Hepatocyte (in vitro differentiated cells): ENCODE results near the gene ERC2. TPM values are rescaled to one million over a fixed set of nuclear protein-coding genes. Genes with fewer than 3 reads are reported as not detected.

Experiments
- DNase-seq: peaks from one replicate; pipeline ENCODE4 v3.0.0-alpha.2; 2016; ENCODE audit warnings: low spot score
- H2AFZ ChIP-seq: fragments of 200-600 bp; sonication (generic); 2 replicates; pipeline ENCODE4 v1.6.0; 2016; ENCODE audit warnings: antibody characterized with exemption, mild to moderate bottlenecking
- H3K27ac ChIP-seq: fragments of 200-600 bp; sonication (generic); 2 replicates; pipeline ENCODE4 v1.5.1; 2016; ENCODE audit warnings: mild to moderate bottlenecking
- H3K27me3 ChIP-seq: fragments of 200-600 bp; sonication (generic); 2 replicates; pipeline ENCODE4 v1.6.1; 2016
- H3K36me3 ChIP-seq: fragments of 200-600 bp; sonication (generic); replicated peaks from 2 replicates; pipeline ENCODE4 v1.5.1; 2016; ENCODE audit warnings: low read depth; ENCODE audit not compliant: insufficient read depth
- H3K4me1 ChIP-seq: fragments of 200-600 bp; sonication (generic); 2 replicates; pipeline ENCODE4 v1.5.1; 2016; ENCODE audit warnings: mild to moderate bottlenecking, moderate library complexity; ENCODE audit not compliant: insufficient read depth
- H3K4me2 ChIP-seq: fragments of 200-600 bp; sonication (generic); 2 replicates; pipeline ENCODE4 v1.6.0; 2016
- H3K4me3 ChIP-seq: fragments of 200-600 bp; sonication (generic); 2 replicates; pipeline ENCODE4 v1.5.1; 2016; ENCODE audit warnings: mild to moderate bottlenecking
- H3K79me2 ChIP-seq: fragments of 200-600 bp; sonication (generic); 2 replicates; pipeline ENCODE4 v1.6.0; 2017; ENCODE audit warnings: mild to moderate bottlenecking
- H3K9me2 ChIP-seq: fragments of 200-600 bp; sonication (generic); replicated peaks from 2 replicates; pipeline ENCODE4 v1.6.0; 2017; ENCODE audit warnings: mild to moderate bottlenecking; ENCODE audit not compliant: insufficient read depth
- H3K9me3 ChIP-seq: fragments of 200-600 bp; sonication (generic); 2 replicates; pipeline ENCODE4 v1.5.1; 2016; ENCODE audit warnings: low read depth, mild to moderate bottlenecking
- H4K20me1 ChIP-seq: fragments of 200-600 bp; sonication (generic); 2 replicates; pipeline ENCODE4 v1.6.0; 2016; ENCODE audit warnings: mild to moderate bottlenecking; ENCODE audit not compliant: insufficient read depth, poor library complexity, severe bottlenecking
- EZH2 ChIP-seq: fragments of 200-600 bp; sonication (generic); IDR thresholded peaks from 2 replicates; pipeline ENCODE4 v1.6.1; 2016; ENCODE audit warnings: antibody characterized with exemption, mild to moderate bottlenecking, borderline replicate concordance
- EZH2phosphoT487 ChIP-seq: fragments of 200-600 bp; sonication (generic); IDR thresholded peaks from one replicate; pipeline ENCODE4 v1.6.1; 2018; ENCODE audit warnings: antibody characterized with exemption, mild to moderate bottlenecking, low read depth, moderate library complexity; ENCODE audit not compliant: unreplicated experiment, severe bottlenecking
- WGBS: methylation state at CpG from one replicate; pipeline ENCODE4 v1.1.6; 2016; ENCODE audit warnings: low lambda C conversion rate; ENCODE audit errors: missing lambda C conversion rate; 5-methylcytosine and 5-hydroxymethylcytosine counted together
- polyA plus RNA-seq: library from polyadenylated mRNA; unstranded; fragments of >200 nt; fragmentation: Nextera tagmentation; extraction: Ambion mirVana; gene quantifications from 2 replicates; pipeline ENCODE4 v1.2.1, GENCODE V29; 2016
- total RNA-seq: library from RNA; depleted of rRNA; stranded (reverse); fragments of >200 nt; gene quantifications from 2 replicates; pipeline ENCODE4 v1.2.3, GENCODE V29; 2014
- TF ChIP-seq, protein P1 (sequence below): fragments of 200-600 bp; sonication (generic); IDR thresholded peaks from 2 replicates; pipeline ENCODE4 v1.5.1; 2016; ENCODE audit warnings: antibody characterized with exemption, mild to moderate bottlenecking; ENCODE audit not compliant: poor library complexity

The ERC2 gene
- total and polyA plus RNA-seq, 2 experiments from 2014 or later = 1.2 to 5.3 TPM

DNA sequence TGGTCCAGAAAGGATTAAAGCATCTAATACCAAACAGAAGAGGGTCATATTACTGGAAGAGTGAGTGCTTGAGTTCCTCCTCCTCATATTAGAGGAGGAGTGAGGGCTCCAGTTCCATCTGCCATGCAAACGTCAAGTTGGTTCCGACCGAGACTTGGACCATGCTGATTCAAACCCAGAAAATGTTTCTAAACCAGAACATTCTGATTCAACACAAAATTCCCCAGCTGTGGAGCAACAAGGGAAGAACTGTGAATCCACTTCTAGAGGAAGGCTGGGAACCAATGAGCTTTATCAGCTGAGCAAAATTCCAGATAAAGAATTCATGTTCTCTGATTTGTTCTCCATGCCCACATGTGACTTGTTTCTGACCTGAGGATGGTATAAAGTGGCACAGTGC is 845.5 kb downstream of the ERC2 start:
- H3K36me3 ChIP-seq = no peaks in the 10 kb centered on the region
- H3K9me2 ChIP-seq = no peaks in the 10 kb centered on the region
- no peak overlapping the region for H3K4me2 ChIP-seq
- no peak overlapping the region for H2AFZ ChIP-seq
- no peaks in the 10 kb centered on the region for H3K9me3 ChIP-seq
- DNase-seq = no peak
- WGBS = 67% methylated on average over 3 of the region's 3 CpGs
- no peak overlapping the region for H3K4me3 ChIP-seq
- H3K4me1 ChIP-seq = peaks cover 45% of the 10 kb centered on the region
- no peaks in the 10 kb centered on the region for H3K27me3 ChIP-seq
- TF ChIP-seq EZH2phosphoT487 = no peak
- TF ChIP-seq, protein P1, sequence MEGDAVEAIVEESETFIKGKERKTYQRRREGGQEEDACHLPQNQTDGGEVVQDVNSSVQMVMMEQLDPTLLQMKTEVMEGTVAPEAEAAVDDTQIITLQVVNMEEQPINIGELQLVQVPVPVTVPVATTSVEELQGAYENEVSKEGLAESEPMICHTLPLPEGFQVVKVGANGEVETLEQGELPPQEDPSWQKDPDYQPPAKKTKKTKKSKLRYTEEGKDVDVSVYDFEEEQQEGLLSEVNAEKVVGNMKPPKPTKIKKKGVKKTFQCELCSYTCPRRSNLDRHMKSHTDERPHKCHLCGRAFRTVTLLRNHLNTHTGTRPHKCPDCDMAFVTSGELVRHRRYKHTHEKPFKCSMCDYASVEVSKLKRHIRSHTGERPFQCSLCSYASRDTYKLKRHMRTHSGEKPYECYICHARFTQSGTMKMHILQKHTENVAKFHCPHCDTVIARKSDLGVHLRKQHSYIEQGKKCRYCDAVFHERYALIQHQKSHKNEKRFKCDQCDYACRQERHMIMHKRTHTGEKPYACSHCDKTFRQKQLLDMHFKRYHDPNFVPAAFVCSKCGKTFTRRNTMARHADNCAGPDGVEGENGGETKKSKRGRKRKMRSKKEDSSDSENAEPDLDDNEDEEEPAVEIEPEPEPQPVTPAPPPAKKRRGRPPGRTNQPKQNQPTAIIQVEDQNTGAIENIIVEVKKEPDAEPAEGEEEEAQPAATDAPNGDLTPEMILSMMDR = no peak
- TF ChIP-seq EZH2 = no peak
- no peaks in the 10 kb centered on the region for H3K79me2 ChIP-seq
- H4K20me1 ChIP-seq = no peaks in the 10 kb centered on the region
- peak overlapping the region; percentile 46 for H3K27ac ChIP-seq

DNA sequence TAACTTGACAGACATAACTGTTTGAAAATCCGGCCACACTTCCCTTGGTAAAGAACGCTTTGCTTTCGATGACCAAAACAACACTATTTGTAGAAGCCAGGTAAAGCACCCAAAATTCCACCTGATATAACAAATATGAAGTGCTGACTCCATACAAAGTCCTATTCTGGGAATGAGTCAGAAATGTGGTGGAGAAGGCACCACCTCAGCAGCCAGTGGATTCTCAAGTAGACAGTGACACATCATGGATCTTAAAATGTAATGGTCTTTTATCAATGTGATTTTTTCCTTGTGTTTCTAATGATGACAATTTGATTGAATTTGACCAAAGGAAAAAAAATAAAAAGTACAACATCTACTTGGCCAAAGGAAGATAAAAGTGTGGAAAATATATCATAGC is 846.2 kb downstream of the ERC2 start:
- Histone ChIP-seq H3K9me3 (no peaks in the 10 kb centered on the region), H4K20me1 (no peaks in the 10 kb centered on the region), H3K4me1 (peaks cover 47% of the 10 kb centered on the region), H3K4me3 (no peak overlapping the region), H3K79me2 (no peaks in the 10 kb centered on the region), H2AFZ (no peak overlapping the region), H3K36me3 (no peaks in the 10 kb centered on the region), H3K27ac (peak overlapping the region; percentile 27), H3K4me2 (no peak overlapping the region), H3K9me2 (no peaks in the 10 kb centered on the region), H3K27me3 (no peaks in the 10 kb centered on the region)
- TF ChIP-seq, protein P1 = no peak
- no peak for TF ChIP-seq EZH2phosphoT487
- TF ChIP-seq EZH2 = no peak
- no peak for DNase-seq
- WGBS = 100% methylated on average over 3 of the region's 3 CpGs

DNA sequence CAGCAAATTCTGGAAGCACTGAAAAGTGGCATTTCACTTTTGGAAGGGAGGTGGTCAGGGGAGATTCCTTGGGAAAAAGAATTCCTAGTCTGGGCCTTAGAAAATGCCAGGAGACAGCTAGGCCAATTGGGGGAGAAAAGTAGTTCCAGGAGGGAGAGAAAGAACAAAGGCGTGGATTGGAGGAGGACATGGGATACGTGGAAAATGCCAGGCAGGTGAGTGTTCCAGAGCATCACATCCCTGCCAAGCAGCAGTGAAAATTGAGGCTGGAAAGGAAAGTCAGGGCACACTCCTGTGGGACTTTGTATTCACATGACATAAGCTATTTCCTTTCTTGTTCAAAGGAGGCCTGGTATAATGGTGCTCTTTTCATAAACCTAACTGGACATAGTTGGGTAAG is 846.6 kb downstream of the ERC2 start:
- DNase-seq = no peak
- H3K4me3 ChIP-seq = no peak overlapping the region
- no peaks in the 10 kb centered on the region for H3K9me3 ChIP-seq
- H3K27ac ChIP-seq = peak overlapping the region; percentile 27
- no peaks in the 10 kb centered on the region for H4K20me1 ChIP-seq
- H2AFZ ChIP-seq = no peak overlapping the region
- TF ChIP-seq EZH2 (no peak), EZH2phosphoT487 (no peak)
- TF ChIP-seq, protein P1 = no peak
- H3K4me2 ChIP-seq = no peak overlapping the region
- peaks cover 47% of the 10 kb centered on the region for H3K4me1 ChIP-seq
- H3K79me2 ChIP-seq = no peaks in the 10 kb centered on the region
- H3K27me3 ChIP-seq = no peaks in the 10 kb centered on the region
- H3K9me2 ChIP-seq = no peaks in the 10 kb centered on the region
- H3K36me3 ChIP-seq = no peaks in the 10 kb centered on the region
- WGBS = 93% methylated on average over 2 of the region's 2 CpGs

GRCh38 chr3:55621026-55621422 is 847.2 kb downstream of the ERC2 start:
- H3K36me3 ChIP-seq = no peaks in the 10 kb centered on the region
- H3K4me1 ChIP-seq = peaks cover 44% of the 10 kb centered on the region
- DNase-seq = no peak
- H3K27me3 ChIP-seq = no peaks in the 10 kb centered on the region
- 44% methylated on average over 3 of the region's 3 CpGs for WGBS
- H3K4me2 ChIP-seq = no peak overlapping the region
- no peaks in the 10 kb centered on the region for H3K79me2 ChIP-seq
- no peaks in the 10 kb centered on the region for H3K9me3 ChIP-seq
- H4K20me1 ChIP-seq = no peaks in the 10 kb centered on the region
- no peak overlapping the region for H3K4me3 ChIP-seq
- no peak overlapping the region for H2AFZ ChIP-seq
- no peak for TF ChIP-seq EZH2
- TF ChIP-seq, protein P1 = no peak
- no peak for TF ChIP-seq EZH2phosphoT487
- H3K9me2 ChIP-seq = no peaks in the 10 kb centered on the region
- H3K27ac ChIP-seq = peak overlapping the region; percentile 27
